Progenitor cell of endocrine pancreas (in vitro differentiated cells): Measurements from ENCODE around the gene CATSPER1. TPM values are rescaled to one million over a fixed set of nuclear protein-coding genes. Genes with fewer than 3 reads are reported as not detected.

Experiments used
- DNase-seq: peaks from one replicate; pipeline ENCODE4 v3.0.0; 2021; ENCODE audit warnings: low spot score; ENCODE audit not compliant: unreplicated experiment
- H3K27ac Mint-ChIP-seq: 2 replicates; pipeline ENCODE4 v1.8.0; 2021; ENCODE audit warnings: mild to moderate bottlenecking, moderate library complexity, mixed read lengths
- H3K27me3 Mint-ChIP-seq: 2 replicates; pipeline ENCODE4 v1.8.0; 2021; ENCODE audit warnings: mixed read lengths
- H3K36me3 Mint-ChIP-seq: 2 replicates; pipeline ENCODE4 v1.8.0; 2022; ENCODE audit warnings: mixed read lengths; ENCODE audit not compliant: insufficient read depth
- H3K4me1 Mint-ChIP-seq: 2 replicates; pipeline ENCODE4 v1.8.0; 2021; ENCODE audit warnings: low read depth, mixed read lengths
- H3K4me3 Mint-ChIP-seq: 2 replicates; pipeline ENCODE4 v1.8.0; 2021; ENCODE audit warnings: low read depth, mild to moderate bottlenecking, moderate library complexity, mixed read lengths
- H3K9me3 Mint-ChIP-seq: 2 replicates; pipeline ENCODE4 v1.8.0; 2021; ENCODE audit warnings: low read depth, mixed read lengths
- CTCF ChIP-seq: fragments of 200-600 bp; sonication (generic); IDR thresholded peaks from one replicate; pipeline ENCODE4 v1.5.0; 2021; ENCODE audit warnings: antibody characterized with exemption, mild to moderate bottlenecking; ENCODE audit not compliant: unreplicated experiment
- total RNA-seq: library from RNA; stranded (reverse); gene quantifications from 2 replicates; pipeline ENCODE4 v1.2.1, GENCODE V29; 2021

Gene CATSPER1
- total RNA-seq, 1 donor from 2014 or later: not detected

GRCh38 chr11:66042227-66042995 is 16.1 kb upstream of the CATSPER1 start:
- TF ChIP-seq CTCF: no peak
- Mint-ChIP-seq H3K36me3 (no peaks in the 10 kb centered on the region), H3K9me3 (peaks cover under 1% of the 10 kb centered on the region), H3K4me1 (peaks cover 5% of the 10 kb centered on the region), H3K27ac (no peak overlapping the region), H3K27me3 (no peaks in the 10 kb centered on the region), H3K4me3 (no peak overlapping the region)
- no peak for DNase-seq

DNA sequence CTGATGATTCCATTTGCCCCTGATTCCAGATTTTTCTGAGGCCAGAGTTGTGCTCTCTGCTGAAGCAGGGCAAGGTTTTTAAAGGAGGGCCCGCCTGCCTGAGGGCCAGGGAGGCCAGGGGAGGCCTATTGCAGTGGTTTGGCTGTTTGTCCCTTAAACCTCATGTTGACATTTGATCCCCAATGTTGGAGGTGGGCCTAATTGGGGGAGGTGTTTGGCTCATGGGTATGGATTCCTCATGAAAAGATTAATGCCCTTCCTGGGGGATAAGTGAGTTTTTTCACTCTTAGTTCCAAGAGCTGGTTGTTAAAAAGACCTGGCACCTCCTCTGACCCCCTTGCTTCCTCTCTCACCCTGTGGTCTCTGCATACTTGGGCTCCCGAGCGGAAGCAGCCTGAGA is 13.5 kb upstream of the CATSPER1 start:
- H3K4me1 Mint-ChIP-seq: peaks cover 2% of the 10 kb centered on the region
- no peak overlapping the region for H3K4me3 Mint-ChIP-seq
- TF ChIP-seq CTCF: no peak
- peaks cover 4% of the 10 kb centered on the region for H3K27me3 Mint-ChIP-seq
- H3K27ac Mint-ChIP-seq: no peak overlapping the region
- peaks cover 5% of the 10 kb centered on the region for H3K9me3 Mint-ChIP-seq
- no peaks in the 10 kb centered on the region for H3K36me3 Mint-ChIP-seq
- DNase-seq: no peak

DNA sequence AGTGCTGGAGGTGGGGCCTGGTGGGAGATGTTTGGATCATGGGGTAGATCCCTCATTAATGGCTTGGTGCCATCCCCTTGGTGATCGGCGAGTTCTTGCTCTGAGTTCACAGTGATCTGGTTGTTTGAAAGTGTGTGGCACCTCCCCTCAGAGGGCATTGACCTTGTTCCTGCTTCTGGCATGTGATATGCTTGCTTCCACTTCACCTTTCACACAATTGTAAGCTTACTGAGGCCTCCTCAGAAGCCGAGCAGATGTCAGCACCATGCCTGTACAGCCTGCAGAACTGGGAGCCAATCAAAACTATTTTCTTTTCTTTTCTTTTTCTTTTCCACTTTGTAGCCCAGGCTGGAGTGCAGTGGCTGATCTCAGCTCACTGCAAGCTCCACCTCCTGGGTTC is 11.0 kb upstream of the CATSPER1 start:
- DNase-seq: no peak
- Mint-ChIP-seq H3K27me3 (peaks cover 7% of the 10 kb centered on the region), H3K9me3 (peaks cover 5% of the 10 kb centered on the region), H3K36me3 (no peaks in the 10 kb centered on the region), H3K4me1 (no peaks in the 10 kb centered on the region), H3K4me3 (no peak overlapping the region), H3K27ac (no peak overlapping the region)
- no peak for TF ChIP-seq CTCF

DNA sequence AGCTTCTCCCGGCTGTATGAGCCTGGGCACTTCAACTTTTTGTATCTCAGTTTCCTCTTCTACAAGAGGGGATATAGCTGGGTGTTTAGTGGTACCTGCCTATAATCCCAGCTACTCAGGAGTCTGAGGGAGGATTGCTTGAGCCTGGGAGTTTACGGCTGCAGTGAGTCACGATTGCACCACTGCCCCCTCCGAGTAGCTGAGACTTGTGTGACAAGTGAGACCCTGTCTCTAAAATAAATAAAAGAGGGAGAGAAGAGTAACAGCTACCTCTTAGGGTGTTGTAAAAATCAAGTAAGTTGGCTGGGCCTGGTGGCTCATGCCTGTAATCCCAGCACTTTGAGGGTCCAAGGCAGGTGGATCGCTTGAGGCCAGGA is 10.0 kb upstream of the CATSPER1 start:
- no peaks in the 10 kb centered on the region for H3K4me1 Mint-ChIP-seq
- no peaks in the 10 kb centered on the region for H3K36me3 Mint-ChIP-seq
- H3K4me3 Mint-ChIP-seq: no peak overlapping the region
- H3K27me3 Mint-ChIP-seq: peaks cover 7% of the 10 kb centered on the region
- DNase-seq: no peak
- peaks cover 5% of the 10 kb centered on the region for H3K9me3 Mint-ChIP-seq
- no peak overlapping the region for H3K27ac Mint-ChIP-seq
- no peak for TF ChIP-seq CTCF

DNA sequence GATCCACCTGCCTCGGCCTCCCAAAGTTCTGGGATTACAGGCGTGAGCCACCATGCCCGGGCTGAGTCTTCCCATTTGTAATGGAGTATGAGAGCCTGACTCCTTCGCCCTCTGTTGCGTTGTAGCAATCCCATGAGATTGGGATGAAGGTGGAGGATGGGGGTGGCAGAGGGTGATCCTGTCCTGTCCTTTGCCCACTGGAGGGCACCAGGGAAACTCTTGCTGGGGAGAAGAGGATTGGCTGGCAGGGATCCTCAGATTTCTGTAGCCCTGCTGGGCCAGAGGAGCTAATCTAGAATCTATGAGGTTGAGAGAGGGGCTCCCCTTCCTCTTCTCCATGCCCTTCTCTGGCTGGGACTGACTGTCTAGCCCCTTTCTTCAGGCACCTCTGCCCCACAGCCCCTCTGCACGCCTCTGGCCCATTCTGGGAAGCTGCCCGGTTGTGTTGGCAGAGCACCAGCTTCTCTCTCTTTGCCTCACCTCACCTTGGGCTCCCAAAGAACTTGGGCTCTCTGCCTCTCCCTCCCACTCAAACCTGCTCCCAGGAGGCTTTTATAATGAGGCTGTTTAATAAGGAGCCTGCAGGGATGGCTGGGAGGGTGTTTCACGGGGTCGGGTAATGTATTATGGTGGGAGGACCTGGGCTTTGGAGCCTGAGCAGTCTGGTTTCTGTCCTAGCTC is 9.5 kb upstream of the CATSPER1 start:
- Mint-ChIP-seq H3K4me1 (no peaks in the 10 kb centered on the region), H3K9me3 (peaks cover 5% of the 10 kb centered on the region), H3K36me3 (no peaks in the 10 kb centered on the region), H3K27ac (no peak overlapping the region), H3K4me3 (no peak overlapping the region), H3K27me3 (peaks cover 7% of the 10 kb centered on the region)
- no peak for DNase-seq
- no peak for TF ChIP-seq CTCF
